ENCODE measurements around the gene LHX6.

LHX6 gene

GRCh38 chr9:122215663-122216062 is 13.1 kb downstream of the LHX6 start:
- no peak for DNase-seq (ENCODE audit: low spot score)

DNA sequence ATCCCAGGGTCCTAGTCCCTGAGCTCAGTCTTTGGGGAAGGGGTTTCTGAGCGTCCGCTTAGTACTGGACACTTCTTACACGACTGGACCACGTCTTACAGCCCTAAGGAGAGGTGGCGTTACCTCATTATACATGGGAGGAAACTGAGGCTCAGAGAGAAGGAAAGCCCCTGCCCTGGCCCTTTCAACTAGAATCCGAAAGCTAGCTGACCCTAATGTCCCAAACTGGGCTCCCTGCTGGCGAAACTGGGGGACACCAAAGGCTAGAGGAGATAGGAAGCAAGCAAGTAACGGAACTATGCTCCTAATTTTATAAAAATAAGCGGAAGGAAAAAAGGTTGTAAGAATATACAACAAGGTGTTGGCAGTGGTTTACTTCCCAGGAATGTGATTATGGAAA is 14.2 kb downstream of the LHX6 start:
- no peak for DNase-seq (ENCODE audit: low spot score)

- DNase-seq (ENCODE audit: low spot score) = peak; percentile 97
Measured at GRCh38 chr9:122213589-122214413, 15.0 kb downstream of the LHX6 start.

GRCh38 chr9:122213102-122213588 is 15.6 kb downstream of the LHX6 start:
- DNase-seq (ENCODE audit: low spot score) = no peak

- DNase-seq (ENCODE audit: low spot score) = no peak
Measured at GRCh38 chr9:122212473-122213004, 16.2 kb downstream of the LHX6 start.

GRCh38 chr9:122209451-122209850 is 19.3 kb downstream of the LHX6 start:
- DNase-seq (ENCODE audit: low spot score) = no peak

DNA sequence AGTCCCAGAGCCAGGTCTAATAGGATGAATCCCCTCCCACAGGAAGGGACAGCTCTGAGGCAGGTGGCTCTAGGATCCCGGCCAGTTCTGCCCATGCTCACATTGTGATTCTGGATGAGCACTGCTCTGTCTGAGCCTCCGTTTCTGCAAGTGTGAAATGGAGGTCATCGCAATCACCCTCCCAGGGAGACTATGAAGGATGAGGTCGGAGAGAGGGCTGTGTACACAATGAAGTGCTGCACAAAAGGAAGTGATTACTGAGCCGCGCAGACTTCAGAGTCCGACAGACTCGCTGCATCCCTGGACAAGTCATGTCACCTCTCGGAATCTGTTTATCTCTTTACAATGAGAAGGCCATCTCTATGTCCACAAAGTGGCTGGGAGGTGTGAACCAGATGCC is 21.7 kb downstream of the LHX6 start:
- no peak for DNase-seq (ENCODE audit: low spot score)

GRCh38 chr9:122206118-122207046 is 22.4 kb downstream of the LHX6 start:
- no peak for DNase-seq (ENCODE audit: low spot score)

DNA sequence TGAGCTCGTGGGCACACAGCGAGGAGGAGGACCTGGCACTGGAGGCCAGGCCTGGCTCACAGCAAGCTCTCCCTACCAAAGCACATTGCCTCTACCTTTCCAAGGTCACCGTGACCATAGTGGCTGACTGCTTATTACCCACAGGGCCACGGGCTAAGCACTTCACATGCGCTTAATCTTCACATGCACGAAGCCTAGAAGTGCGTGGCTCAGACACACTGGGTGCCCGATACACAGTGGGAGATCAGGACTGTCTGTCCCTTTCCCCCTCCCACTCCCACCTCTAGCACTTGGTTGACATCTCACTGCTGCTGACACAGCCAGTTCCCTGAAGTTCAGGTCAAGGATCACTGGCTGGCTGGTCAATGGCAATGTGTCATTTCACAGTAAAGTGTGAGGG is 23.6 kb downstream of the LHX6 start:
- no peak for DNase-seq (ENCODE audit: low spot score)

GRCh38 chr9:122204491-122204890 is 24.3 kb downstream of the LHX6 start:
- DNase-seq (ENCODE audit: low spot score) = no peak

GRCh38 chr9:122204055-122204454 is 24.7 kb downstream of the LHX6 start:
- no peak for DNase-seq (ENCODE audit: low spot score)

DNA sequence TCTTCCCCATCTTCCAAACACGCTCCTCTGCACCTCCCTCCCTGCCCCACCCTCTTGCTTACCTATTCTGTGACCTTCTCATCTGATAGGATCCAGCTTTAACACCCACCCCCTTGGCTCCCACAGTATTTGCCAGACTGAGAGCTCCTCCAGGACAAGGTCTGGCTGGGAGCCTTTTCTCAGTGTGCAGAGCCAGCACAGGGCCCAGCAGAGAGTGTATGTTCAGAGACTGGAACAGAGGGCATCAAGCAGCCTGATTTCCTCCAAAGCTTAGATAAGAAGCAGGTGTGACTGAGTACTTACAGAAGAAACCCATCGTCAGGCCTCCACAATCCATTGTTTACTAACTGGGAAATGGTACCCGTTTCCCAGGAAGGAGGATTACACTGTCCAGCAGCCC is 26.6 kb downstream of the LHX6 start:
- no peak for DNase-seq (ENCODE audit: low spot score)

- DNase-seq (ENCODE audit: low spot score) = no peak
Measured at GRCh38 chr9:122201641-122202040, 27.1 kb downstream of the LHX6 start.

DNA sequence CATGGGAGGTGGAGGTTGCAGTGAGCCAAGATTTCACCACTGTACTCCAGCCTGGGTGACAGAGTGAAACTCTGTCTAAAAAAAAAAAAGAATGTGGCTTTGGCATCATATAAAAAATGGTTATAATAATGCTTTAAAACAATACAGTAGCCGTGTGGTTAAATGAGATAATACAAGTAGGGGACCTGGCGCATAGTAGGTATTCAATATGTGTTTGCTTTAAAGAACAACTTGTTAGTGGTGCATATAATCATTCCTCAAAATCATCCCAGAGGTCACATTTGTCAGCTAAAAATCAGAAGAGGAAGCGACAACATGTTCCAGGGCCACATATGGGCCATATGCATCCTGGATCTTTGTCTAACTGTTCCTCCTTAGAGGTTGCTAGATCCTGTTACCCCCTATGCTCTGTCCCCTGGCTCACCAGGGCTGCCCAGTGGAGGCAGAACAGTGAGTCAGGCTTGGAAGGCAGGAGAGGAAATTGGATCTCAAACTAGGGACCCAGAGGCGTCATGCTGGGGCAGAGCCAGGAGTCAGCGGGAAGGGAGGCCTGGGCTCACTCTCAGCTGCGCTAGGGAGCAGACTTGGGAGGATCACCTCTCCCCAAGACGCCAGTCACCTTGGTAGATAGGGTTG is 27.7 kb downstream of the LHX6 start:
- no peak for DNase-seq (ENCODE audit: low spot score)

DNA sequence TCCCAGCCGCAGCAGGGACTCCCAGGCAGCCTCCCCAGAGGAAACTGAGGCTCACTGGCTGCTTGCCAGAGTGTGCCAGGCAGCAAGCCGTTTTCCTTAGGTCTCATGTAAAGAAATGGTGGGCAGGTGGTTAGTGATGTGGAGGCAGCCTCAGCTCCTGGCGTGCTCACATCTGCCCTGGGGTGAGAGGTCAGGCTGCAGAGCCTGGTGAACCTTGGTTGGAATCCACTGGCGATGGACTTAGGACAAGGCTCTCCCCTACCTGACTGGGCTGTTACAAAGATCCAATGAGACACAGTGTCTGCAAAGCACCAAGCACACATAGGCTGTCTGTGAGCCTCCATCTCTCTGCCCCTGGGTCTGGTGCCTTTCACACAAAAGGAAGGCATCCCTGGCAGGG is 30.9 kb downstream of the LHX6 start:
- DNase-seq (ENCODE audit: low spot score) = no peak

GRCh38 chr9:122197426-122197825 is 31.3 kb downstream of the LHX6 start:
- DNase-seq (ENCODE audit: low spot score) = no peak

DNA sequence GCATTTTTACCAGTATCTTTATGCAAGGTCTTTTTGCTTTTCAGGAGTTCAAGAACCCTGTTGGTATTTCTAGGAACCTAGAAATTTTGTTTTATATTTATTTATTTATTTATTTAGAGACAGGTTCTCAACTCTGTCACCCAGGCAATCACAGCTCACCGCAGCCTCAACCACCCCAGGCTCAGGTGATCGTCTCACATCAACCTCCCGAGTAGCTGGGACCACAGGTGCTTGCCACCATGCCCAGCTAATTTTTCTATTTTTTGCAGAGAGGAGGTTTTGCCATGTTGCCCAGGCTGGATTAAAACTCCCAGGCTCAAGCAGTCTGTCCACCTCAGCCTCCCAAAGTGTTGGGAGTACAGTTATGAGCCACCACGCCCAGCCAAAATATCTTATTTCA is 32.9 kb downstream of the LHX6 start:
- no peak for DNase-seq (ENCODE audit: low spot score)

DNA sequence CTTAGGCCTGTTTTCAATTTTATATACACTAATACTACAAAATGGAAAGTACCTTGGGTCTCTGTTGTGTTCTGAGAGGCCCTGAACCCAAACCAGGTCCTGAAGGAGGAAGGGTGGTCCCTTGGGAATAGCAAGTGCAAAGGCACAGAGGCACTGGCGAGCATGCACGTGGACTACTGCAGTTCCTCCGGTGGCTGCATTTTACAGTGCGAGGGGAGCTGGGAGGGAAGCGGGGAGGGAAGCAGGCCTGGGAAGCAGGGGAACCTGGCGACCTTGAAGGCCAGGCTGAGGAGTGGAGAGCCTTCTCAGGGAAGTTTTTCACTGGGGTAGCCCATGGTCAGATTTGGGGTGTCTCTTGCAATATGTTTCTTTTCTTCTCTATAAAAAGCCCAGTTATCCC is 35.1 kb downstream of the LHX6 start:
- DNase-seq (ENCODE audit: low spot score) = no peak

- DNase-seq (ENCODE audit: low spot score) = no peak
Measured at GRCh38 chr9:122192914-122193525, 35.7 kb downstream of the LHX6 start.

DNA sequence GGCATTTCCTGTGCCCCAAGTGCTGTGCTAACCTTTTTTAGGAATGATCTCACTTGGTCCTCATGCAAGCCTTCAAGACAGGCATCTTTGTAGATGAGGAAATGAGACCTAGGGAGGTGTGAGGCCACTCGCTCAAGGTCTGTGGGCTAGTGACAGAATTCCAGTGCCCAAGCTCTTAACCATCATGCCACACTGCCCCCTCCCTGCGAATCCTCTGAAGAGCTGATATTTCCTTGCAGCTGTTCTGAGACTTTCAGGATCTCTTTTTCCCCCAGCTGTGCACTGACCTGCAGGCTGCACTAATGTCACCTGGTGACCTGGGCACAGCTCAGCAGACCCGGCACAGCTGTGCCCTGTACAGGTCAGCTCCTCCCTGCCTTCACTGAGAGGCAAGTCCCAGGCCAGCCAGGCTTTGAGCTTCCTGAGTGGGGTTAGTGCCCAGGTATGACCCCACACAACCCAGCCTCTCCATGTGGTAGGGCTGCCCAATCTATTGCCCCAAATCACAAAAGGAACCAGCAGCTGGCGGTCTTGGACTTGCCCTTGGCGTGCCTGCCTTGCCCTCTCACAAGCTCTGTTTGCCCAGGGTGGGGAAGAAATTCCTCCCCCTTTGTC is 36.4 kb downstream of the LHX6 start:
- no peak for DNase-seq (ENCODE audit: low spot score)

GRCh38 chr9:122191584-122191983 is 37.2 kb downstream of the LHX6 start:
- no peak for DNase-seq (ENCODE audit: low spot score)

Data from HuH-7.5 (cell line).